ENCODE measurements around the gene FKBP8. TPM values are rescaled to one million over a fixed set of nuclear protein-coding genes. Genes with fewer than 3 reads are reported as not detected.

The FKBP8 gene
- total RNA-seq, 2 experiments from 2014 or later, result 263 TPM

DNA sequence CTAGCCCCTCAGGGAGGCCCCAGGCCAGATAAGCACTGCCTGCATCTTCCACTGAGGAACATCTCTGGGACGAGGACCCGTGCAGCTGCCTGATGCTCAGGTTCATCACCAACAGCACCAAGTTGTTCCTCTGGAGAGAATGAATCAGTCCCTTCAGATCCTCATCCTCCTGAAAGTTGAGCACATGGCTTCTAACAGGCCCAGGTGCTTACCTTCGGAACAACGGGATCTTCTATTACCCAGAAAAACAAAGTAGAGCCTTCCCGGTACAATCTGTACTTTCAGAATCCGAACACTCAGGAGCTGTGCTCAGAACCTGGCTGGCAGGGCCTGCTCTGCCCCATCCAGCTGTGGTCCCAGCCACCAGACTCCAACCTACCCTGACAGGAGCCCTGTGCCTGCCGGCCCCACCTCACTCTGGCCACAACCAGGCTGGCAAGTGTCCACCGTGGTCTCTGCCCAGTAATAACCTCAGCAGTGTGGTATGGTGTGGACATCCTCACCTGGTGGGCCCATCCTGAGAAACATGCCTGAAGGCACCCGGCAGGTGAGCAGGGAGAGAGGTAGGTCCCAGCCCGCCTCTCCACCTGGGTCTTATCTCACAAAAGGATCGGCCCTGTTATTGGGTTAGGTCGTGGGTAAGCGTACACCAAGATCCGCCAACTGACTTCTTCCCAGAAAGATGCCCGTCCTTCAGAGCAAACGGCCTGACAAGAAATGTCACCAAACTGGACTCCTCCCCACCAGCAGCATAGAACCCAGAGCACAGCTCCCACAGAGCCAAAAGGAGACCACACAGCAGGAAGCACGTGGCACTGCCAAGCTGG lies 55.6 kb downstream of the FKBP8 start:
- DNase-seq, result no peak
- POLR2A ChIA-PET, result interaction anchor here (1.2 to 1.9 kb wide), 5 partner anchors 20 to 100 kb away, joined by 3 to 5 read pairs (median 3); partner anchors contain the start of genes ELL, REX1BD and UBA52
- no peaks in the 10 kb centered on the region for H3K9me3 Mint-ChIP-seq
- H3K27me3 Mint-ChIP-seq, result no peaks in the 10 kb centered on the region
- peaks cover 2% of the 10 kb centered on the region for H3K36me3 Mint-ChIP-seq (ENCODE audit: low read depth)
- CTCF ChIA-PET, result interaction anchor here (0.7 to 1.2 kb wide), 2 partner anchors 26 to 34 kb away, joined by 3 to 4 read pairs; partner anchors contain the start of gene ELL
- peaks cover 66% of the 10 kb centered on the region for H3K4me1 Mint-ChIP-seq
- H3K4me3 Mint-ChIP-seq, result no peak overlapping the region
- no peak overlapping the region for H3K27ac Mint-ChIP-seq

DNA sequence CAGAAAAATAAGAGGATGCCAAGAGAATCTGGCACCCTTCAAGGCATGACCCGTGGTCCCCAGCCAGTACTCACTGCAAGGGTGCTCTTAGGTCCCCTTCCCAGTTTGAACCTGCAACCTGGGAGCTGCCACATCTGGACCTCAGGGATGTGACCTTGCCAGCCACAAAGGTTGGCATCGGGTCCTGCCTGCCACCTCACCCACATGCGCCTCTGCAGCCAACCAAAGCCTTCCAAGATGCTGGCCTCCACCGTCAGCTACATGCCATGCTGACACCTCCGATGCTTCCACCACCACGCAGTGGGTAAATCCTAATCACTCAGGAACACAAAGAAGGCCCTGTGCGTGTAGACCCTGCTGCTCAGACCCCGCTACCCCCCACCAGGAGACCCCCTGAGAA lies 56.6 kb downstream of the FKBP8 start:
- DNase-seq, result no peak
- Mint-ChIP-seq H3K27me3 (no peaks in the 10 kb centered on the region), H3K9me3 (no peaks in the 10 kb centered on the region), H3K4me3 (no peak overlapping the region), H3K36me3 (ENCODE audit: low read depth) (peaks cover 9% of the 10 kb centered on the region), H3K4me1 (peaks cover 70% of the 10 kb centered on the region), H3K27ac (peak overlapping the region; percentile 61)
- POLR2A ChIA-PET, result interaction anchor here (1.0 to 1.9 kb wide), 6 partner anchors 9 to 101 kb away, joined by 3 to 5 read pairs (median 3); partner anchors contain the start of genes ELL, REX1BD and UBA52
- CTCF ChIA-PET, result interaction anchor here (0.9 to 3.0 kb wide), 3 partner anchors 10 to 102 kb away, joined by 4 to 15 read pairs (median 6); partner anchors contain the start of genes ELL and REX1BD

DNA sequence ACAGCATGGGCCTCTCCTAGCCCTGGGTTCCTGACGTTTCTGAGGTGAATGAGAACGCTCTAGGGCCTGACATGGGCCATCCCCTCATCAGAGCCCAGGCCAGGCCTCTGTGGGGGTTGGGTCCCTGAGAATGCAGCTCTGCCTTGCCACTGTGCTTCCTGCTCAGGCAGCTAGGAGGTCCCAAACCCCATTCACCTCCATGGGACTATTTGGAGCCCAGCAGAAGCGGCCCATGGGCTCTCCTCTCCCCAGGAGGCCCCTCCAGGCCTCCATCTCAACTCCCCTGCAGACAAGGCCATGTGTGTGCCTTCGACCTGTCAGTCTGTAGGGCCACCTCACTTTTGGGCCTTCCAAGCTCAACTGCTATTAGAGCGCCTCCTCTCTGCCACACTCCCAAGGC lies 58.4 kb downstream of the FKBP8 start:
- H3K4me3 Mint-ChIP-seq, result no peak overlapping the region
- H3K9me3 Mint-ChIP-seq, result no peaks in the 10 kb centered on the region
- DNase-seq, result no peak
- peaks cover 84% of the 10 kb centered on the region for H3K4me1 Mint-ChIP-seq
- CTCF ChIA-PET, result interaction anchor here (0.8 to 3.0 kb wide), 4 partner anchors 10 to 36 kb away, joined by 3 to 15 read pairs (median 3); partner anchors contain the start of gene ELL
- no peaks in the 10 kb centered on the region for H3K27me3 Mint-ChIP-seq
- POLR2A ChIA-PET, result interaction anchor here (1.0 to 1.2 kb wide), 2 partner anchors 12 to 73 kb away, joined by 3 read pairs; no protein-coding TSS in a partner anchor
- peaks cover 19% of the 10 kb centered on the region for H3K36me3 Mint-ChIP-seq (ENCODE audit: low read depth)
- peak overlapping the region; percentile 49 for H3K27ac Mint-ChIP-seq

DNA sequence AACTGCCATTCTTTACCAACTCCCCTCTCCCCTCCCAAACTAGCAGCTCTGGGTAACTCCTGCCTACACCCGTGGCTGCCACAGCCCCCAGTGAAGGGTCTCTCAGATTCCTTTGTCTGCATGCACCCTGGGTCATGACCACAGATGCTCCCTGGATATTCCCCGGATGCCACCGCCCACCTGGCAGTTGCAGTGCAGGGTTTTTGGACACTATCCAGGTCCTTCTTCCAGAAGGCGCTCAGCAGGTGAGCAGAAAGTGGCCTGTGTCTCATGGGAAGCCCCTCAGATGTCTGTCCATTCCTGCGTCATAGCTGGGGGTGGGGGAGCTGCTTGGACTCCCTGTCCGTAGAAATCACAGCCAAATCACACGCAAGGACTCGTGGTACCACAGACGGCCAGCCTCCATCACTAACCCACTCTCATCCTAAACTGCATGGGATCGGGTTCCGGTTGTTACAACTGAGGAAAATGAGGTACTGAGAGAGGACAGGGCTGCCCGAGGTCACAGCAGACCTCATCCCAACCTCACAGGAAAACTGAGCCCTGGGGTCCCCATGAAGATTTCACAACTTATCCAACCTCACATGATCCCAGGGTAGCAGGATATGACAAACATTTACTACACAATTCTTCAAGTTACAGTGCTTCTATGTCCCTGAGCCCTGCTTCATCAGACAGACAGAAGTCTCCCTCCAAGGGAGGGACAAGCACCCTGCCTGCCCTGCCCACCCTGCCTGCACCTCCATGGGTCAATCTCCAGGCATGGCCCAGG lies 60.1 kb downstream of the FKBP8 start:
- Mint-ChIP-seq H3K27me3 (no peaks in the 10 kb centered on the region), H3K4me1 (peaks cover 92% of the 10 kb centered on the region), H3K9me3 (no peaks in the 10 kb centered on the region), H3K4me3 (no peak overlapping the region), H3K27ac (peak overlapping the region; percentile 49), H3K36me3 (ENCODE audit: low read depth) (peaks cover 19% of the 10 kb centered on the region)
- DNase-seq, result no peak
- ChIA-PET POLR2A (interaction anchor here (0.6 to 0.7 kb wide), 2 partner anchors 11 to 13 kb away, joined by 3 read pairs; no protein-coding TSS in a partner anchor), CTCF (interaction anchor here (0.9 to 2.1 kb wide), 4 partner anchors 12 to 106 kb away, joined by 3 to 7 read pairs (median 5); no protein-coding TSS in a partner anchor)

Other genes with a start within 250 kb of the FKBP8 start
- 100 to 1,000 TPM; 180 to 186 TPM for gene LSM4, start 220.5 kb downstream of the FKBP8 start, total RNA-seq
- 10 to 100 TPM; 42.7 to 44.0 TPM for gene PGPEP1, start 203.0 kb downstream of the FKBP8 start, total RNA-seq
- not detected for gene GDF15, start 157.4 kb downstream of the FKBP8 start, total RNA-seq
- not detected for gene LRRC25, start 146.0 kb downstream of the FKBP8 start, total RNA-seq
- gene SSBP4, start 124.2 kb downstream of the FKBP8 start, total RNA-seq, result 100 to 1,000 TPM; 140 to 153 TPM
- gene ISYNA1, start 105.4 kb downstream of the FKBP8 start, total RNA-seq, result 10 to 100 TPM; 16.7 to 18.0 TPM
- gene ELL, start 21.5 kb downstream of the FKBP8 start, total RNA-seq, result 10 to 100 TPM; 26.2 to 26.3 TPM
- gene KXD1, start 14.3 kb upstream of the FKBP8 start, total RNA-seq, result 10 to 100 TPM; 93.0 to 99.1 TPM
- 1,000 to 10,000 TPM; 1,374 to 1,409 TPM for gene UBA52, start 28.3 kb upstream of the FKBP8 start, total RNA-seq
- 10 to 100 TPM; 81.2 to 83.3 TPM for gene REX1BD, start 45.2 kb upstream of the FKBP8 start, total RNA-seq
- not detected for gene CRLF1, start 63.2 kb upstream of the FKBP8 start, total RNA-seq
- under 1 TPM in 1 of 2 experiments, not detected in 1; 0.13 TPM for gene TMEM59L, start 69.3 kb upstream of the FKBP8 start, total RNA-seq
- gene KLHL26, start 93.5 kb upstream of the FKBP8 start, total RNA-seq, result 10 to 100 TPM; 10.8 to 11.0 TPM
- 1 to 10 TPM; 5.3 TPM for gene CRTC1, start 140.1 kb upstream of the FKBP8 start, total RNA-seq
- not detected for gene COMP, start 247.7 kb upstream of the FKBP8 start, total RNA-seq

Data from activated CD4-positive, alpha-beta memory T cell treated with anti-CD3 and anti-CD28 coated beads, Interleukin-2, amount 10 ng/mL, durations not matched to agents 7 days and 5 days (primary cell).